ENCODE measurements around the gene IL6ST. TPM values are rescaled to one million over a fixed set of nuclear protein-coding genes. Genes with fewer than 3 reads are reported as not detected.

The IL6ST gene
- total RNA-seq, 1 donor from 2014 or later: 74.7 TPM

- no peaks in the 10 kb centered on the region for H3K36me3 Mint-ChIP-seq
- DNase-seq (ENCODE audit: extremely low spot score, unreplicated experiment): no peak
- peak; percentile 95 for TF ChIP-seq CTCF (conservative IDR thresholded peaks at IDR 0.05)
- no peak overlapping the region for H3K27ac Mint-ChIP-seq
- H3K4me1 Mint-ChIP-seq (ENCODE audit: unreplicated experiment): peaks cover 5% of the 10 kb centered on the region
- H3K27me3 Mint-ChIP-seq: no peaks in the 10 kb centered on the region
- no peaks in the 10 kb centered on the region for H3K9me3 Mint-ChIP-seq
- no peak overlapping the region for H3K4me3 Mint-ChIP-seq
Observed at GRCh38 chr5:55936100-55936693, 58.6 kb downstream of the IL6ST start.

- Mint-ChIP-seq H3K27ac (no peak overlapping the region), H3K27me3 (no peaks in the 10 kb centered on the region), H3K9me3 (no peaks in the 10 kb centered on the region), H3K36me3 (no peaks in the 10 kb centered on the region), H3K4me3 (no peak overlapping the region), H3K4me1 (ENCODE audit: unreplicated experiment) (peaks cover 5% of the 10 kb centered on the region)
- DNase-seq (ENCODE audit: extremely low spot score, unreplicated experiment): no peak
- no peak for TF ChIP-seq CTCF (conservative IDR thresholded peaks at IDR 0.05)
Observed at GRCh38 chr5:55935371-55935770, 59.4 kb downstream of the IL6ST start.

- Mint-ChIP-seq H3K4me3 (no peak overlapping the region), H3K27ac (peak overlapping the region; percentile 61), H3K27me3 (no peaks in the 10 kb centered on the region), H3K9me3 (no peaks in the 10 kb centered on the region), H3K36me3 (no peaks in the 10 kb centered on the region), H3K4me1 (ENCODE audit: unreplicated experiment) (peaks cover 11% of the 10 kb centered on the region)
- no peak for TF ChIP-seq CTCF (conservative IDR thresholded peaks at IDR 0.05)
- no peak for DNase-seq (ENCODE audit: extremely low spot score, unreplicated experiment)
Observed at GRCh38 chr5:55934720-55935119, 60.0 kb downstream of the IL6ST start.

GRCh38 chr5:55934115-55934613 is 60.6 kb downstream of the IL6ST start:
- DNase-seq (ENCODE audit: extremely low spot score, unreplicated experiment): no peak
- Mint-ChIP-seq H3K9me3 (no peaks in the 10 kb centered on the region), H3K4me3 (no peak overlapping the region), H3K27ac (peak overlapping the region; percentile 61), H3K27me3 (no peaks in the 10 kb centered on the region), H3K36me3 (no peaks in the 10 kb centered on the region), H3K4me1 (ENCODE audit: unreplicated experiment) (peaks cover 11% of the 10 kb centered on the region)
- TF ChIP-seq CTCF (conservative IDR thresholded peaks at IDR 0.05): no peak

- Mint-ChIP-seq H3K4me3 (no peak overlapping the region), H3K27me3 (no peaks in the 10 kb centered on the region), H3K27ac (peak overlapping the region; percentile 68), H3K4me1 (ENCODE audit: unreplicated experiment) (peaks cover 11% of the 10 kb centered on the region), H3K36me3 (no peaks in the 10 kb centered on the region), H3K9me3 (no peaks in the 10 kb centered on the region)
- TF ChIP-seq CTCF (conservative IDR thresholded peaks at IDR 0.05): no peak
- DNase-seq (ENCODE audit: extremely low spot score, unreplicated experiment): no peak
Observed at GRCh38 chr5:55933377-55934114, 61.2 kb downstream of the IL6ST start.

Measured in type B pancreatic cell (in vitro differentiated cells).